SK-N-SH treated with all-trans-retinoic acid at 6 μM for 48 hours (cell line): ENCODE results near the gene AAK1.

ENCODE experiments used
- ATAC-seq: fragments of 200-7000 bp; cut with Tn5 transposase; 3 replicates; pipeline ENCODE4 v1.9.1; 2020; ENCODE audit warnings: mild to moderate bottlenecking, moderate library complexity
- ARNTL ChIP-seq: fragments of 450-650 bp; formaldehyde crosslinking; IDR thresholded peaks from 2 replicates; pipeline ENCODE4 v1.5.0; 2020; ENCODE audit warnings: low read depth, mild to moderate bottlenecking, moderate library complexity, borderline replicate concordance
- BACH2 ChIP-seq: fragments of 250-450 bp; sonication (Bioruptor Pico); IDR thresholded peaks from 2 replicates; pipeline ENCODE4 v1.9.0; 2021; ENCODE audit warnings: mild to moderate bottlenecking, borderline replicate concordance
- CSDC2 ChIP-seq: fragments of 250-450 bp; sonication (Bioruptor Pico); IDR thresholded peaks from 2 replicates; pipeline ENCODE4 v1.5.0; 2020; ENCODE audit warnings: mild to moderate bottlenecking, moderate library complexity
- CSRNP3 ChIP-seq: fragments of 250-450 bp; sonication (Bioruptor Pico); IDR thresholded peaks from 2 replicates; pipeline ENCODE4 v1.5.1; 2021; ENCODE audit warnings: mild to moderate bottlenecking, moderate library complexity
- ESRRG ChIP-seq: fragments of 250-450 bp; sonication (Bioruptor Pico); IDR thresholded peaks from 2 replicates; pipeline ENCODE4 v1.6.1; 2021; ENCODE audit warnings: mild to moderate bottlenecking
- GLIS3 ChIP-seq: fragments of 250-450 bp; sonication (Bioruptor Pico); IDR thresholded peaks from 2 replicates; pipeline ENCODE4 v1.5.0; 2020; ENCODE audit warnings: mild to moderate bottlenecking, moderate library complexity
- ISL1 ChIP-seq: fragments of 250-450 bp; sonication (Bioruptor Pico); IDR thresholded peaks from 2 replicates; pipeline ENCODE4 v2.1.2; 2022; ENCODE audit warnings: mild to moderate bottlenecking, moderate library complexity
- OSR1 ChIP-seq: fragments of 250-450 bp; sonication (Bioruptor Pico); IDR thresholded peaks from 2 replicates; pipeline ENCODE4 v1.8.0; 2022; ENCODE audit warnings: moderate library complexity, mild to moderate bottlenecking, inconsistent platforms
- PATZ1 ChIP-seq: fragments of 250-450 bp; sonication (Bioruptor Pico); IDR thresholded peaks from 2 replicates; pipeline ENCODE4 v1.8.0; 2020; ENCODE audit warnings: mild to moderate bottlenecking, moderate library complexity, borderline replicate concordance
- PPARA ChIP-seq: fragments of 250-450 bp; sonication (Bioruptor Pico); IDR thresholded peaks from 2 replicates; pipeline ENCODE4 v1.5.0; 2020; ENCODE audit warnings: mild to moderate bottlenecking, borderline replicate concordance
- RARB ChIP-seq: fragments of 250-450 bp; sonication (Bioruptor Pico); IDR thresholded peaks from 2 replicates; pipeline ENCODE4 v1.8.0; 2021; ENCODE audit warnings: mild to moderate bottlenecking, moderate library complexity
- TCF4 ChIP-seq: fragments of 250-450 bp; sonication (Bioruptor Pico); IDR thresholded peaks from 2 replicates; pipeline ENCODE4 v1.8.0; 2021; ENCODE audit warnings: mild to moderate bottlenecking, moderate library complexity, borderline replicate concordance
- TOX ChIP-seq: fragments of 250-450 bp; sonication (Bioruptor Pico); IDR thresholded peaks from 2 replicates; pipeline ENCODE4 v1.8.0; 2021; ENCODE audit warnings: mild to moderate bottlenecking, moderate library complexity, borderline replicate concordance
- ZC3H10 ChIP-seq: fragments of 250-450 bp; sonication (Bioruptor Pico); IDR thresholded peaks from 2 replicates; pipeline ENCODE4 v1.5.1; 2021; ENCODE audit warnings: mild to moderate bottlenecking, moderate library complexity
- ZFP3 ChIP-seq: fragments of 250-450 bp; sonication (Bioruptor Pico); IDR thresholded peaks from 2 replicates; pipeline ENCODE4 v1.5.0; 2020; ENCODE audit warnings: mild to moderate bottlenecking, moderate library complexity
- ZFP30 ChIP-seq: fragments of 450-650 bp; formaldehyde crosslinking; IDR thresholded peaks from 2 replicates; pipeline ENCODE4 v1.5.0; 2022; ENCODE audit warnings: mild to moderate bottlenecking, moderate library complexity
- ZNF565 ChIP-seq: fragments of 450-650 bp; formaldehyde crosslinking; conservative IDR thresholded peaks from 2 replicates; pipeline ENCODE4 v1.5.0; 2020; ENCODE audit warnings: low read depth, mild to moderate bottlenecking, moderate library complexity
- ZNF70 ChIP-seq: fragments of 450-650 bp; formaldehyde crosslinking; IDR thresholded peaks from 2 replicates; pipeline ENCODE4 v1.5.0; 2020; ENCODE audit warnings: mild to moderate bottlenecking, moderate library complexity
- ZNF8 ChIP-seq: fragments of 450-650 bp; formaldehyde crosslinking; IDR thresholded peaks from 2 replicates; pipeline ENCODE4 v1.5.0; 2020; ENCODE audit warnings: mild to moderate bottlenecking, moderate library complexity
- TF ChIP-seq, protein P1 (sequence below): fragments of 250-450 bp; sonication (Bioruptor Pico); IDR thresholded peaks from 2 replicates; pipeline ENCODE4 v1.5.1; 2020; ENCODE audit warnings: low read depth, mild to moderate bottlenecking, moderate library complexity
- TF ChIP-seq, protein P2 (sequence below): fragments of 250-450 bp; sonication (Bioruptor Pico); IDR thresholded peaks from 2 replicates; pipeline ENCODE4 v1.5.0; 2020; ENCODE audit warnings: mild to moderate bottlenecking, moderate library complexity

AAK1 gene

DNA sequence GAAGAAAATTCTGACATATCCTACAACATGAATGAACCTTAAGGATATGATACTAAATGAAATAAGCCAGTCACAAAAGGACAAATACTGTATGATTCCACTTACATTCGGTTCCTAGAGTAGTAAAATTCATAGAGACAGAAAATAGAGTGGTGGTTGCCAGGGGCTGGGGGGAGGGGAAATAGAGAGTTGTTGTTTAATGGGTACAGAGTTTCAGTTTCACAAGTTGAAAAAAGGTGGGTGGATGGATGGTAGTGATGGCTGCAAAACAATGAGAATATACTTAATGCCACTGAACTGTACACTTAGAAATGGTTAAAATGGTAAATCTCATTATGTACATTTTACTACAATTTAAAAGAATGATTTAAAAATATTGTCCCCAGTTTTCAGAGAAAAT, 153.1 kb downstream of the AAK1 start:
- ATAC-seq = no peak
- TF ChIP-seq RARB = no peak
- TF ChIP-seq ESRRG = no peak
- TF ChIP-seq ZFP30 (CRISPR knock-in tag) = no peak
- TF ChIP-seq PPARA = no peak
- TF ChIP-seq ZNF8 (CRISPR knock-in tag) = no peak
- TF ChIP-seq OSR1 (CRISPR knock-in tag) = no peak
- no peak for TF ChIP-seq ARNTL
- TF ChIP-seq ZNF565 = no peak
- TF ChIP-seq, protein P1, sequence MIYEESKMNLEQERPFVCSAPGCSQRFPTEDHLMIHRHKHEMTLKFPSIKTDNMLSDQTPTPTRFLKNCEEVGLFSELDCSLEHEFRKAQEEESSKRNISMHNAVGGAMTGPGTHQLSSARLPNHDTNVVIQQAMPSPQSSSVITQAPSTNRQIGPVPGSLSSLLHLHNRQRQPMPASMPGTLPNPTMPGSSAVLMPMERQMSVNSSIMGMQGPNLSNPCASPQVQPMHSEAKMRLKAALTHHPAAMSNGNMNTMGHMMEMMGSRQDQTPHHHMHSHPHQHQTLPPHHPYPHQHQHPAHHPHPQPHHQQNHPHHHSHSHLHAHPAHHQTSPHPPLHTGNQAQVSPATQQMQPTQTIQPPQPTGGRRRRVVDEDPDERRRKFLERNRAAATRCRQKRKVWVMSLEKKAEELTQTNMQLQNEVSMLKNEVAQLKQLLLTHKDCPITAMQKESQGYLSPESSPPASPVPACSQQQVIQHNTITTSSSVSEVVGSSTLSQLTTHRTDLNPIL (CRISPR knock-in tag) = no peak
- TF ChIP-seq ISL1 (CRISPR knock-in tag) = no peak
- no peak for TF ChIP-seq PATZ1
- no peak for TF ChIP-seq BACH2 (CRISPR knock-in tag)
- TF ChIP-seq GLIS3 (CRISPR knock-in tag) = no peak
- no peak for TF ChIP-seq ZFP3 (CRISPR knock-in tag)
- TF ChIP-seq TOX (CRISPR knock-in tag) = no peak
- TF ChIP-seq CSRNP3 (CRISPR knock-in tag) = no peak
- TF ChIP-seq, protein P2, sequence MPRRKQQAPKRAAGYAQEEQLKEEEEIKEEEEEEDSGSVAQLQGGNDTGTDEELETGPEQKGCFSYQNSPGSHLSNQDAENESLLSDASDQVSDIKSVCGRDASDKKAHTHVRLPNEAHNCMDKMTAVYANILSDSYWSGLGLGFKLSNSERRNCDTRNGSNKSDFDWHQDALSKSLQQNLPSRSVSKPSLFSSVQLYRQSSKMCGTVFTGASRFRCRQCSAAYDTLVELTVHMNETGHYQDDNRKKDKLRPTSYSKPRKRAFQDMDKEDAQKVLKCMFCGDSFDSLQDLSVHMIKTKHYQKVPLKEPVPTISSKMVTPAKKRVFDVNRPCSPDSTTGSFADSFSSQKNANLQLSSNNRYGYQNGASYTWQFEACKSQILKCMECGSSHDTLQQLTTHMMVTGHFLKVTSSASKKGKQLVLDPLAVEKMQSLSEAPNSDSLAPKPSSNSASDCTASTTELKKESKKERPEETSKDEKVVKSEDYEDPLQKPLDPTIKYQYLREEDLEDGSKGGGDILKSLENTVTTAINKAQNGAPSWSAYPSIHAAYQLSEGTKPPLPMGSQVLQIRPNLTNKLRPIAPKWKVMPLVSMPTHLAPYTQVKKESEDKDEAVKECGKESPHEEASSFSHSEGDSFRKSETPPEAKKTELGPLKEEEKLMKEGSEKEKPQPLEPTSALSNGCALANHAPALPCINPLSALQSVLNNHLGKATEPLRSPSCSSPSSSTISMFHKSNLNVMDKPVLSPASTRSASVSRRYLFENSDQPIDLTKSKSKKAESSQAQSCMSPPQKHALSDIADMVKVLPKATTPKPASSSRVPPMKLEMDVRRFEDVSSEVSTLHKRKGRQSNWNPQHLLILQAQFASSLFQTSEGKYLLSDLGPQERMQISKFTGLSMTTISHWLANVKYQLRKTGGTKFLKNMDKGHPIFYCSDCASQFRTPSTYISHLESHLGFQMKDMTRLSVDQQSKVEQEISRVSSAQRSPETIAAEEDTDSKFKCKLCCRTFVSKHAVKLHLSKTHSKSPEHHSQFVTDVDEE (CRISPR knock-in tag) = no peak
- no peak for TF ChIP-seq ZC3H10 (CRISPR knock-in tag)
- no peak for TF ChIP-seq ZNF70

DNA sequence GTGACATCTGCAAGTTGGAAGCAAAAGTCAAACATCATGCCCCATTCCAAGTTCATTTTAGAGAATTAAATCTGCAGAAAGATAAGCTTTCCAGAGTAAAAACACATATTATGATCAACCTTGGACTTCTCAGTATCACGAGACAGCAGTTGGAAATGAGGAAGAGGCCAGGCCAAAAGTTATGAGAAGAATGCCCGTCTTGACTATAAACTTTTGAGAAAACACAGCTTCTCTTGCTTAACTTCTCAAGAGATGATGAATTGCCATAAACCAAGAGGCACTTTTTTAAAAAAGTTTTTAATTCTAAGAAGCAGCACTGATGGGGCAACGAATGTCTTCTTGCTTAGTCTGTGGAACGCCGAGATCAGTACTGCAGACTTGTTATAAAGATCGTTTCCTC, 153.7 kb downstream of the AAK1 start:
- TF ChIP-seq GLIS3 (CRISPR knock-in tag) (no peak), ZFP30 (CRISPR knock-in tag) (no peak), CSRNP3 (CRISPR knock-in tag) (no peak), ESRRG (no peak), ISL1 (CRISPR knock-in tag) (no peak), OSR1 (CRISPR knock-in tag) (no peak), PATZ1 (no peak), PPARA (no peak), ZFP3 (CRISPR knock-in tag) (no peak), TOX (CRISPR knock-in tag) (no peak), TCF4 (no peak), ZNF70 (no peak), ARNTL (no peak), ZNF8 (CRISPR knock-in tag) (no peak), ZC3H10 (CRISPR knock-in tag) (no peak), BACH2 (CRISPR knock-in tag) (no peak), CSDC2 (CRISPR knock-in tag) (no peak)
- TF ChIP-seq, protein P1 (CRISPR knock-in tag) = no peak
- no peak for ATAC-seq
